ENCODE measurements around the gene SPATA31C2. TPM values are rescaled to one million over a fixed set of nuclear protein-coding genes. Genes with fewer than 3 reads are reported as not detected.
"Not testable (repeated sequence)": the region's sequence is repeated elsewhere in the genome, so short reads cannot be mapped to it uniquely, and the experiment has no call there.

Gene SPATA31C2
- total RNA-seq, 2 experiments from 2014 or later, result not detected

DNA sequence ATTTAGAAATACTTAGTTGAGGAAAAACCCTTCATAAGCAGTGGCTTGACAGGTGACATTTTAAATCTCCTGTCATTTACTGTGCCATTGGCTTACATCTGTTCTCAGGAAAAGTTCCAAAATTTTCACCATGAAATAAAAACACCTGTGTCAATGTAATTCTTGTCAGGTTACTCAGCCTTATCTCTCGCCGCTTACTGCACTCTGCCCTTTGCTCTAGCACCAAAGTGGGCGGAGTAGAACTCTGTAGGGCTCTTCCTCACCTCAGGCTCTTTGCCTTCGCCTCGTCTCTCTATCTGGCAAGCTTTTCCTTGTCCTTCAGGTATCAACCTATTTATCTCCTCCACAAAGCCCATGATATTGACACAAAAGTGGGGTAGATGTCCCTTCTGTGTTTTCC lies 20.2 kb downstream of the SPATA31C2 start:
- CTCF ChIA-PET; DNase-seq; H3K27me3 Mint-ChIP-seq (ENCODE audit: low read depth); H3K36me3 Mint-ChIP-seq (ENCODE audit: low read depth); H3K9me3 Mint-ChIP-seq (ENCODE audit: insufficient read depth); H3K27ac Mint-ChIP-seq; ATAC-seq; H3K4me3 Mint-ChIP-seq; POLR2A ChIA-PET; H3K4me1 Mint-ChIP-seq (ENCODE audit: low read depth): not testable (repeated sequence)

DNA sequence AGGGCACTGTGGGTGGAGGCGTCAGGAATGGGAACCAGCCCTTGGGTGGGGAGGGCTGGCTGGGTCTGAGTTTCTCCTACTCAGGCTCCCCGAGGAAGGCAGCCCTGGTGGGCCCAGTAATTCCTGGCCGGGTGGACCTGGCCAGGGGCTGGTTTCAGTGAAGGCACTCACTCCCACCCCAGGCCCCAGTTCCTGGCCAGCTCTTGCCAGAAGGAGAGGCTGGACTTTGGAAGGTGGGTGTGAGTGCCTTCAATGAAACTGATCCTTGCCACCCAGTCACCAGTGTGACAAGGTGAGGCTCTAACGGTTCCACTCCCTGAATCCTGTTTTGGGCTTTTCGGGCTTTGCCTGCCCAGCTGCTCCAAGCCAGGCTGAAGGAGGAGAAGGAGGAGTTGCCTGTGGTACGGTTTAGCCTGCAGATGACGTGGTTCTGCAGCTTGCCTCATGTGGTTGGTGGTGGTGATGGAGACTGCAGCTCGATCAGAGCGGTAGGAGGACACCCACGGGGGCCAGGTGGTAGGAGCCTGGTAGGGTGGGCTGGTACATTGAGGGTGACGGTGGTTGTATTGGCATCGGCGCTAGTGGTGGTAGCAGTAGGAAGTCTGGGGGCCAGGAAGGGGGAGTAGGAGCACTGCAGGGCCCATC lies 23.2 kb downstream of the SPATA31C2 start:
- DNase-seq; H3K27me3 Mint-ChIP-seq (ENCODE audit: low read depth); CTCF ChIA-PET; H3K4me3 Mint-ChIP-seq; POLR2A ChIA-PET; ATAC-seq; H3K4me1 Mint-ChIP-seq (ENCODE audit: low read depth); H3K36me3 Mint-ChIP-seq (ENCODE audit: low read depth); H3K27ac Mint-ChIP-seq; H3K9me3 Mint-ChIP-seq (ENCODE audit: insufficient read depth): not testable (repeated sequence)

DNA sequence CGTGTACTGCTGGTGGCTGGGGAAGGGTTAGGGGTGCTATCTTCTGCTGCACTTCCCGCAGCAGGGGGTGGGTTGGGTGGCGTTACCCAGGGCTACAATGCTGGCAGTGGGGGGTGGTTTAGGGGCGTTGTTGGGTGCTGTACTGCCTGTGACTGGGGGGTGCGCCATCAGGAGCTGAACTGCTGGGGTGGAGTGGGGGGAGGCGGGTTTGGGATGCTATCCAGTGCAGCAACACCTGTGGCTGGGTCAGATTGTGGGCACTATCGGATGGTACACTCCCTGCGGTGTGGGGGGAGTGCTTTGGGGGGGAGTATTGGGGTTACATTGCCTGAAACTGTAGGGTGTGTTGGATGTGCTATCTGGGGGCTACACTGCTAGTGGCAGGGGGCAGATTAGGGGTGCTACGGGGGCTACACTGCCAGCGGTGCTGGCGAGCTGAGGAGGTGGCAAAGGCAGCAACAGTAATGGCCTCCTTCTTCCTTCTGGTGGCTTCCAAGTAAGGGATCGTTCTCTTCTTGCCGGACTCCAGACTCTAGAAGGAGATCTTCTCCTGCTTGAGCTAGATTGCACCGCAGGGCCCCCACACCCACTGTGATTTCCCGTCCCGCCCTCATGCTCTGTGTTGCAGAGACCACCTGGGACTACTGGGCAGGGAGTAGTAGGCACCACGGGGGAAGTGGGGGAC lies 23.9 kb downstream of the SPATA31C2 start:
- H3K27ac Mint-ChIP-seq; DNase-seq; POLR2A ChIA-PET; H3K9me3 Mint-ChIP-seq (ENCODE audit: insufficient read depth); CTCF ChIA-PET; H3K4me3 Mint-ChIP-seq; H3K4me1 Mint-ChIP-seq (ENCODE audit: low read depth); ATAC-seq; H3K27me3 Mint-ChIP-seq (ENCODE audit: low read depth); H3K36me3 Mint-ChIP-seq (ENCODE audit: low read depth): not testable (repeated sequence)

DNA sequence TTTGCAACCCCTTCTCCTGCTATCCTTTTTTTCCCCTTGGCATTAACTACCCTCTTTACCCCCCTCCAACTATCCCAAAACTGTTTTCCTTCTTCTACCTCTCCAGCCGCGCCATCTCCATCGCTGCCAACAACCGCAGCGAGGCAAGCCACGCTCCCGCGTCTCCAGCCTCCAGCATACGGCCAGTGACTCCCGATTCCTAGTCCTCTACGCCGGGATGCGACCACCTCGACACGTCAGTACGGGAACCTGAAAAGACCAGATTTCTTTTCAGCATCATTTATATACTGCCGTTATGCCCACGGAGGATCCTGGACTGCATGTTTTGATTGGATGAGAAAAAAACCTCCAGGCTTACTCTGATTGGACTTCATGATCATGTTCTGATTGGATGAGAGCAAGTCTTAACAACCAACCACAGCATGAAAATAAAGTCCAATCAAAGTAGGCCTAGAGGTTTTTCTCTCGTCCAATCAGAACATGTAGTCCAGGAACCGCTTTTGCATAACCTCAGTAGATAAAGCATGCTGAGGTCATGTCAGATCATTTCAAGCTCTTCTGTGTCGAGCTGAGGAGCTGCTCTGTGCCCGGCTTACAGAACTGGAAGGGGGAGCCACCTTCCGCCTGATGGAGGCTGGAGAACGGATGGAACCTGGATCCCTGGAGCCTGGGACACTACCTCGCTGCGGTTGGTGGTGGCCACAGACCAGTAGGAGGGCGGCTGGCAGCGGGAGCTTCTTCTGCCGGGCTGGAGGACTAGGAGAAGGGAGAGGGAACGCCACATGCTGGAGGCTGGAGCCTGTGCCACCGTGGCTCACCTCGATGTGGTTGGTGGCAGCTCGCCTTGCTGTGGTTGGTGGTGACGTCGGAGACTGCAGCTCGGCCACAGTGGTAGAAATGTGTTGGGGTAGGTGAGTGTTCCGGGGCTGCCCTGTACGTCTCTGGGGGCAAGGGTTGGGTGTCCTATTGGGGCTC lies 24.8 kb downstream of the SPATA31C2 start:
- H3K9me3 Mint-ChIP-seq (ENCODE audit: insufficient read depth); POLR2A ChIA-PET; H3K4me1 Mint-ChIP-seq (ENCODE audit: low read depth); H3K27ac Mint-ChIP-seq; ATAC-seq; H3K4me3 Mint-ChIP-seq; H3K27me3 Mint-ChIP-seq (ENCODE audit: low read depth); DNase-seq; H3K36me3 Mint-ChIP-seq (ENCODE audit: low read depth); CTCF ChIA-PET: not testable (repeated sequence)

DNA sequence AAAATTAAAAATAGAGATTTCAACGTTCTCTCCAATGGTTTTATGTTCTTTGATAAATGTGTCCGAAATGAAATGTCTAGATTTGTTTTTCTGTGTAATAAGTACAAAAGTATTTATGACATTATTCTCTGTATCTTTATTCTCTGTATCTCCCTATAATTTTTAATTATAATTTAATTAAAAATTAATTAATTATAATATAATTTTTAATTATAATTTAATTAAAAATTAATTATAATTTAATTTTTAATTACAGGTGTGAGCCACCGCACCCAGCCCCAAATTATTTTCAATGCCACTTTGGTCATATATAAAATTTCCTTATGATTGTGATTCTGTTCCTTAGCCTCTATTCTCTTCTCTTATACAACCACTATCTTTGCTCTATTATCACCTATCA lies 28.2 kb downstream of the SPATA31C2 start:
- CTCF ChIA-PET, result no interaction called here

DNA sequence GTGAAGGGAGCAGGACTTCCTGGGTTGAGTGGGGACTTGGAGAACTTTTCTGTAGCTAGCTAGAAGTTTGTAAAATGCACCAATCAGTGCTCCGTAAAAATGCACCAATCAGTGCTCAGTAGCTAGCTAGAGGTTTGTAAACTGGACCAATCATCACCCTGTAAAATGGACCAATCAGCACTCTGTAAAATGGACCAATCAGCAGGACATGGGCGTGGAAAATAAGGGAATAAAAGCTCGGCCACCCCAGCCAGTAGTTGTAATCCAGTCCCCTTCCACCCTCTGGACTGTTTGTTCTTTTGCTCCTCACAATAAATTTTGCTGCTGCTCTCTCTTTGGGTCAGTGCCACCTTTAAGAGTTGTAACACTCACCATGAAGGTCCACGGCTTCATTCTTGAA lies 29.5 kb downstream of the SPATA31C2 start:
- POLR2A ChIA-PET, result no interaction called here
- H3K36me3 Mint-ChIP-seq (ENCODE audit: low read depth), result no peaks in the 10 kb centered on the region
- no peaks in the 10 kb centered on the region for H3K9me3 Mint-ChIP-seq (ENCODE audit: insufficient read depth)
- H3K4me3 Mint-ChIP-seq, result no peak overlapping the region
- peaks cover 25% of the 10 kb centered on the region for H3K27me3 Mint-ChIP-seq (ENCODE audit: low read depth)
- H3K27ac Mint-ChIP-seq, result no peak overlapping the region
- ATAC-seq (no peak), DNase-seq (no peak)
- CTCF ChIA-PET, result no interaction called here
- H3K4me1 Mint-ChIP-seq (ENCODE audit: low read depth), result no peaks in the 10 kb centered on the region

More for the DNA sequence above, 28.2 kb downstream of the SPATA31C2 start:
- H3K27ac Mint-ChIP-seq, result no peak overlapping the region
- no peaks in the 10 kb centered on the region for H3K4me1 Mint-ChIP-seq (ENCODE audit: low read depth)
- H3K4me3 Mint-ChIP-seq, result no peak overlapping the region
- H3K36me3 Mint-ChIP-seq (ENCODE audit: low read depth), result no peaks in the 10 kb centered on the region
- peaks cover 25% of the 10 kb centered on the region for H3K27me3 Mint-ChIP-seq (ENCODE audit: low read depth)
- DNase-seq (no peak), ATAC-seq (no peak)
- POLR2A ChIA-PET, result no interaction called here
- H3K9me3 Mint-ChIP-seq (ENCODE audit: insufficient read depth), result no peaks in the 10 kb centered on the region

DNA sequence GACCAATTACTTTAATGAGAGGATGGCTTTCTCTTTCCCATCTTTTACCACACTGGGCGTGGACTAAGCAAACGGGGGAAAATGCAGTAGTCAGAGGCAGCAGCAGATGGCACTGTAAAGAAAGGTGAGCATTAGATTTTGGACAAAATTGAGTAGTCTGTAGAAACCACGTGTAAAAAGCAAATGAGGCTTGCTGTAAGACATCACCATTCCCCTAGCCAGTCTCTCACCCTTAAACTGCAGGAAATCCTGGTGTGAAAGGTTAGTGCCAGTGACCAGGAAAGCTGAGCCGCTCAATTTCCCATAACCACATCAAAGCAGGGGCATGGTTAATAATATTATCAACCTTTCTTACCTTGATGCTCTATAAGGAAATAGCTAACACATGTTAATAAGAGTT lies 31.8 kb downstream of the SPATA31C2 start:
- H3K36me3 Mint-ChIP-seq (ENCODE audit: low read depth), result no peaks in the 10 kb centered on the region
- no peak for ATAC-seq

DNA sequence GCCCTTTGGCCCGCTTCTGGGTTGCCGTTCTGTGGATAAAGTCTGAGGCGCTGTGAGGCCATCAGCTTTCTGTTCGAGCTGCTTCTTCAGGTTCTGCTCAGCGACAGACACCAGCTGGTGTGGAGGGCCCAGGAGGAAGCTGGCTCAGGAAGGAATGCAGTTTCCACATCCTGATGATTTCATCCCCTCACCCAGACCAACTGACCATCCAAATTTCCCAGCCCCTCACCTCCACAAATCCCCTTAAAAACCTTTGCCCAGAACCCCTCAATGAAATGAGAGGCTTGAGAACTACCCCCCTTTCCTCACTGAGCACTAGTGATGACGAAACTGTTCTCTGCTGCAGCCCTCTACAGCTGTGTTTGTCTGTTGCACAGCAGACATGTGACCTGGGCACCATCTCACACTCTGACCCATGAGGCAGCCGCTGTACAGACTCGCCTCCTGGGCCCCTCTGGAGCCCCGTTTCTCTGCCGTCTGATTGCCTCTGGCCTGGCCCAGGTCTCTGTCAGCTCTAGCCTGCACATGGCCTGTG lies 45.4 kb downstream of the SPATA31C2 start:
- ATAC-seq, result no peak
- H3K9me3 Mint-ChIP-seq (ENCODE audit: insufficient read depth), result no peaks in the 10 kb centered on the region

More for the DNA sequence above, 31.8 kb downstream of the SPATA31C2 start:
- no peak overlapping the region for H3K4me3 Mint-ChIP-seq
- peaks cover 29% of the 10 kb centered on the region for H3K27me3 Mint-ChIP-seq (ENCODE audit: low read depth)
- POLR2A ChIA-PET, result no interaction called here
- DNase-seq, result peak; percentile 26
- CTCF ChIA-PET, result no interaction called here
- no peak overlapping the region for H3K27ac Mint-ChIP-seq
- no peaks in the 10 kb centered on the region for H3K4me1 Mint-ChIP-seq (ENCODE audit: low read depth)
- no peaks in the 10 kb centered on the region for H3K9me3 Mint-ChIP-seq (ENCODE audit: insufficient read depth)

DNA sequence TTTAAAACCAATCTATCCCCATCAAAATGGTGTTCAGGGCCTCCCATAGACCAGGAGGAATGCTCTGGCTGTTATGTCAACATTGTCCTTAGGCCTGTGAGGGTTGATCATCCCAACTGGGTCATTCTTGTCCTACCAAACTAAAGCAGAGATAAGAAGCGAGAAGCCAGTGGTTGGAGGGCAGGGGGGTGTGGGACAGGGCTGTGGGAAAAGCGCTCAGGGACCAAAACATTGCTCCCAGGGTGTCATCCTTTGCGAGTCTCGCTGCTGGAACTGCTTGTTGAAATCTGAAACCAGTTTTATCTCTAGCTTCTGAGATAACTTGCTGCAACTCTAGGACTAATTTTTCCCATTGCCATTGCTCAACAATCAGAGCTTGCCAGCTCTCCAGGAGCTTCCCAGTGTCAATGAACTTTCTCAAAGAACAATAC lies 48.1 kb downstream of the SPATA31C2 start:
- Mint-ChIP-seq H3K27ac (no peak overlapping the region), H3K4me3 (no peak overlapping the region), H3K4me1 (ENCODE audit: low read depth) (no peaks in the 10 kb centered on the region), H3K36me3 (ENCODE audit: low read depth) (no peaks in the 10 kb centered on the region), H3K27me3 (ENCODE audit: low read depth) (peaks cover 6% of the 10 kb centered on the region), H3K9me3 (ENCODE audit: insufficient read depth) (no peaks in the 10 kb centered on the region)
- ATAC-seq, result no peak
- POLR2A ChIA-PET, result no interaction called here
- DNase-seq, result no peak
- CTCF ChIA-PET, result no interaction called here

More for the DNA sequence above, 45.4 kb downstream of the SPATA31C2 start:
- Mint-ChIP-seq H3K27ac (no peak overlapping the region), H3K36me3 (ENCODE audit: low read depth) (no peaks in the 10 kb centered on the region), H3K4me1 (ENCODE audit: low read depth) (no peaks in the 10 kb centered on the region), H3K4me3 (no peak overlapping the region), H3K27me3 (ENCODE audit: low read depth) (peaks cover 6% of the 10 kb centered on the region)
- POLR2A ChIA-PET, result no interaction called here
- DNase-seq, result no peak
- CTCF ChIA-PET, result no interaction called here

DNA sequence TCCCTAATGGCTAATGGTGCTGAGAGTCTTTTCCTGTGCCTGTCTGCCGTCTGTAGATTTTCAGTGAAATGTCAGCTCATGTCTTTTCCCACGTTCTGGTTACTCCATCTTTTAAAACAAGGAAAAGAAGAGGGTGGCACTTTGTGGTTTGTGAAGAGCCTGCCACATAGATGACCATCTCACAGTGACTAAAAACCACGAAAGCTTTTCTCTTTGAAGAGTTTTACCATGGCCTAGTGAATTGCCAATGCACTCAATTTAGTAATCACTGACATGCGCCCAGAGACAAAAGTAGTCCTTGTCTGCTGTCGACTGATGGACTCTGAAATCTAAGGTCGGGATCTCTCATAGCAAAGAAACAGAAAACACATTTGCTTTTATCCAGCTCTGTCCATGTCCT lies 50.4 kb downstream of the SPATA31C2 start:
- H3K27ac Mint-ChIP-seq, result no peak overlapping the region
- no peak for DNase-seq
- ATAC-seq, result no peak
- peaks cover 7% of the 10 kb centered on the region for H3K27me3 Mint-ChIP-seq (ENCODE audit: low read depth)
- no peaks in the 10 kb centered on the region for H3K4me1 Mint-ChIP-seq (ENCODE audit: low read depth)
- no peak overlapping the region for H3K4me3 Mint-ChIP-seq
- ChIA-PET POLR2A (no interaction called here), CTCF (no interaction called here)
- H3K9me3 Mint-ChIP-seq (ENCODE audit: insufficient read depth), result no peaks in the 10 kb centered on the region
- no peaks in the 10 kb centered on the region for H3K36me3 Mint-ChIP-seq (ENCODE audit: low read depth)

DNA sequence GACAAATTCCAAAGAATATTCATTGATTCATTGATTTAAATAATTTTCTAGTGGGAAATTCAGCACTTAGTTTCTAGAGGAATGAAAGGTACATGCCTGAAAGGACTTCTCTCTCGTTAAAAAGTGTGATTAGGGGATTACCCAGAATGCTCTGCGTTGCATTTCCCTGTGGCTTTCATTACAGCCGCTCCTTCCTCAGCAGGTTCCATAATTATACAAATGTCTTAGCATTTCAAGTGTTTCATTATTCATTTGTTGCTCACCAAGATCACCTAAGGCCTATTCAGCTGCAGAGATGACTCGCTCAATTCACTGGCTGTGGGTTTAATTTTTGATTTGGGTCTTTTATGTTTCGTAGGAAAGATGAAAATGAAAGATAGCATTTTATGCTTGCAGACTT lies 52.8 kb downstream of the SPATA31C2 start:
- no peak overlapping the region for H3K27ac Mint-ChIP-seq
- H3K4me3 Mint-ChIP-seq, result no peak overlapping the region
- no peaks in the 10 kb centered on the region for H3K9me3 Mint-ChIP-seq (ENCODE audit: insufficient read depth)
- peaks cover 3% of the 10 kb centered on the region for H3K27me3 Mint-ChIP-seq (ENCODE audit: low read depth)
- no peaks in the 10 kb centered on the region for H3K36me3 Mint-ChIP-seq (ENCODE audit: low read depth)
- ATAC-seq, result no peak
- no peaks in the 10 kb centered on the region for H3K4me1 Mint-ChIP-seq (ENCODE audit: low read depth)
- ChIA-PET CTCF (no interaction called here), POLR2A (no interaction called here)
- DNase-seq, result no peak
